ENCODE data around the gene SNRPD2.
"Not testable (repeated sequence)": the region's sequence is repeated elsewhere in the genome, so short reads cannot be mapped to it uniquely, and the experiment has no call there.

Gene SNRPD2

DNA sequence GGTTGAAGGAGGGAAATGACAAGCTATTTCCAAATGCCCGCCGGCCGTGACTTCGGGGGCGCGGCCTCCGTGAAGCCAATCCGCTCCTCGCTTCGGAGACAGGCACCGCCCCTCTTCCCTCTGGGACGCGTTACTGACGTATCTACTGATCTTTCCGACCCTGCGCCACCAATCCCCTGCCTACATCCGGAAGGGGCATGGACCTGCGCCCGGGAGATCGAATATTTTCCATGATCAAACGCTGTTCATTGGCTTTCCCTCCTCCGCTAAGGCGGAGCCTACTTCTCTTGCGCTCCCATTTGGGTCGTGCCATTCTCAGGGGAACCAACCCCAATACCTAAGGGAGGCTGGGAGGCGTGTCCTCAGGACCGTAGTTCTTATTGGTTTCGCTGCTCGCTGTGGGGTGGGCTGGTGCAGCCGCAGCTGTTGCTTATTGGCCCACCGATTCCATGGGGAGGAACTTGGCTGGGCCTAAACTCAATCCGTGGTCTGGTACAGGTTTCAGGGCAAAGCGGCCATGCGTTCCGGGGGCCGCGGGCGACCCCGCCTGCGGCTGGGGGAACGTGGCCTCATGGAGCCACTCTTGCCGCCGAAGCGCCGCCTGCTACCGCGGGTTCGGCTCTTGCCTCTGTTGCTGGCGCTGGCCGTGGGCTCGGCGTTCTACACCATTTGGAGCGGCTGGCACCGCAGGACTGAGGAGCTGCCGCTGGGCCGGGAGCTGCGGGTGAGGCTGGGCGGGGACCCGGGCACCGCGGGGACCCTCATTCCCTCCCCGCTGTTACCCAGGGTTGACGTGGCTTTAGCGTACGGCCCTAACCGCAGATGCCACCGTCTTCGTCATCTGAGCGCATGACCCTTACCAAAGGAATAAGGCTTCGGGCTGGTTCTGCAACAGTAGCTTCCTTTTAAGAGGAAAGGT lies 693 bp upstream of the SNRPD2 start, which contains the start of gene QPCTL:
QPCTL (plus strand) TSS at position 480 of the 919 bp plus-strand sequence; CDS start at position 518, 38 bp downstream.
- DNase-seq (ENCODE audit: extremely low spot score) = peak; percentile 91
- ChIA-PET CTCF (interaction anchor here (0.6 to 3.4 kb wide), 14 partner anchors 9 to 87 kb away, joined by 3 to 17 read pairs (median 5); partner anchors contain the start of genes FBXO46 and SIX5), POLR2A (interaction anchor here (0.7 to 4.6 kb wide), 34 partner anchors 8 to 285 kb away, joined by 3 to 64 read pairs (median 6); partner anchors contain the start of genes DMWD, FBXO46, GIPR and SIX5)
- TF ChIP-seq TARDBP (IDR thresholded peaks at IDR 0.05) = no peak
- TF ChIP-seq ELF4 (IDR thresholded peaks at IDR 0.05) = peak; percentile 20; the same call in 1 of the 2 replicates
- no peak for TF ChIP-seq FOXA1 (IDR thresholded peaks at IDR 0.05)
- TF ChIP-seq LEF1 (IDR thresholded peaks at IDR 0.05; ENCODE audit: borderline replicate concordance) = no peak
- no peak for TF ChIP-seq BHLHE40 (IDR thresholded peaks at IDR 0.05; ENCODE audit: borderline replicate concordance)
- TF ChIP-seq SUZ12 (IDR thresholded peaks at IDR 0.05) = no peak
- no peak for TF ChIP-seq NFRKB (IDR thresholded peaks at IDR 0.05)
- peak; percentile 27; the same call in 1 of the 2 replicates for TF ChIP-seq L3MBTL2 (conservative IDR thresholded peaks at IDR 0.05)
- TF ChIP-seq ARNT (IDR thresholded peaks at IDR 0.05) = no peak
- no peak for TF ChIP-seq SP1 (IDR thresholded peaks at IDR 0.05)
- peak; percentile 87; the same call in 1 of the 2 replicates for TF ChIP-seq HDGF (IDR thresholded peaks at IDR 0.05; ENCODE audit: borderline replicate concordance)
- no peak for TF ChIP-seq ZNF384 (IDR thresholded peaks at IDR 0.05)
- TF ChIP-seq, protein P1, sequence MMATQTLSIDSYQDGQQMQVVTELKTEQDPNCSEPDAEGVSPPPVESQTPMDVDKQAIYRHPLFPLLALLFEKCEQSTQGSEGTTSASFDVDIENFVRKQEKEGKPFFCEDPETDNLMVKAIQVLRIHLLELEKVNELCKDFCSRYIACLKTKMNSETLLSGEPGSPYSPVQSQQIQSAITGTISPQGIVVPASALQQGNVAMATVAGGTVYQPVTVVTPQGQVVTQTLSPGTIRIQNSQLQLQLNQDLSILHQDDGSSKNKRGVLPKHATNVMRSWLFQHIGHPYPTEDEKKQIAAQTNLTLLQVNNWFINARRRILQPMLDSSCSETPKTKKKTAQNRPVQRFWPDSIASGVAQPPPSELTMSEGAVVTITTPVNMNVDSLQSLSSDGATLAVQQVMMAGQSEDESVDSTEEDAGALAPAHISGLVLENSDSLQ (IDR thresholded peaks at IDR 0.05) = peak; percentile 84
- TF ChIP-seq FOXK2 (IDR thresholded peaks at IDR 0.05) = no peak
- no peak for TF ChIP-seq CTBP1 (IDR thresholded peaks at IDR 0.05; ENCODE audit: borderline replicate concordance)
- no peak for TF ChIP-seq FOXM1 (IDR thresholded peaks at IDR 0.05; ENCODE audit: borderline replicate concordance)

DNA sequence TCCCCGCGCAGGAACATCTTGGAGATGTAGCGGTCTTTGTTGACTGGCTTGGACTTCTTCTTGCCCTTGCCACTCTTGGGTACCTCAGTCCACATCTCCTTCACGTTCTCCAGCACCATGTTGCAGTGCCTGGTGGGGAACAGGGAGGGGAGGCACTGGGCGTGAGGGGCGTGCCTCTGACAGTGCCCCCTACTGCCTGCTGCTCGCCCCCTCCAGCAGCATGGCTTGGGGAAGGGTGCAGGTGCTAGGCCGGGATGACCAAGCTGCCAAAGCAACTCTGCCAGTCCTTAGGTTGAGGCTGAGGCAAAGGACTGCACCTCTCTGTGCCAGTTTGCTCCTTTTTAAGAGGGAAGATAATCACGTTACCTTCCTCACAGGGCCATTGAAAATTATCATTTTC lies 4.2 kb downstream of the SNRPD2 start:
- POLR2A ChIA-PET = interaction anchor here (0.8 to 3.9 kb wide), 5 partner anchors 9 to 92 kb away, joined by 3 to 16 read pairs (median 3); partner anchors contain the start of gene SIX5
- DNase-seq (ENCODE audit: extremely low spot score) = no peak
- no peak for TF ChIP-seq ZNF384 (IDR thresholded peaks at IDR 0.05)
- TF ChIP-seq NFRKB (IDR thresholded peaks at IDR 0.05) = no peak
- TF ChIP-seq, protein P1 (IDR thresholded peaks at IDR 0.05) = no peak
- TF ChIP-seq L3MBTL2 (conservative IDR thresholded peaks at IDR 0.05) = no peak
- TF ChIP-seq FOXM1 (IDR thresholded peaks at IDR 0.05; ENCODE audit: borderline replicate concordance) = no peak
- TF ChIP-seq FOXA1 (IDR thresholded peaks at IDR 0.05) = no peak
- no peak for TF ChIP-seq SP1 (IDR thresholded peaks at IDR 0.05)
- TF ChIP-seq BHLHE40 (IDR thresholded peaks at IDR 0.05; ENCODE audit: borderline replicate concordance) = no peak
- TF ChIP-seq LEF1 (IDR thresholded peaks at IDR 0.05; ENCODE audit: borderline replicate concordance) = no peak
- TF ChIP-seq TARDBP (IDR thresholded peaks at IDR 0.05) = no peak
- no peak for TF ChIP-seq SUZ12 (IDR thresholded peaks at IDR 0.05)
- no peak for TF ChIP-seq CTBP1 (IDR thresholded peaks at IDR 0.05; ENCODE audit: borderline replicate concordance)
- no peak for TF ChIP-seq HDGF (IDR thresholded peaks at IDR 0.05; ENCODE audit: borderline replicate concordance)
- no peak for TF ChIP-seq ELF4 (IDR thresholded peaks at IDR 0.05)
- CTCF ChIA-PET = no interaction called here

DNA sequence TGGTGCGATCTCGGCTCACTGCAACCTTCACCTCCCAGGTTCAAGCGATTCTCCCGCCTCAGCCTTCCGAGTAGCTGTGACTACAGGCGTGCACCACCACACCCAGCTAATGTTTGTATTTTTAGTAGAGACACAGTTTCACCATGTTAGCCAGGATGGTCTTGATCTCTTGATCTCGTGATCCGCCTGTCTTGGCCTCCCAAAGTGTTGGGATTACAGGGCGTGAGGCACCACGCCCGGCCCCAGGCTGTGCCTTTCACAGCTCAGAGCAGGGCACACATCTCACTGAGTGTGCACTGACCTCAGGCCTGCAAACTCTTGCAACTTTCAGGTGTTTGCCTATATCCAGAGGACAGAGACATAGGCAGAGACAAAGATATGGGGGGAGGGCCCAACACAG lies 6.7 kb downstream of the SNRPD2 start:
- DNase-seq (ENCODE audit: extremely low spot score) = not testable (repeated sequence)
- POLR2A ChIA-PET = interaction anchor here (3.2 kb wide), 1 partner anchor 84 kb away, joined by 9 read pairs; the partner anchor contains the start of gene SIX5
- CTCF ChIA-PET = interaction anchor here (0.7 kb wide), 1 partner anchor 114 kb away, joined by 4 read pairs; no protein-coding TSS in a partner anchor

DNA sequence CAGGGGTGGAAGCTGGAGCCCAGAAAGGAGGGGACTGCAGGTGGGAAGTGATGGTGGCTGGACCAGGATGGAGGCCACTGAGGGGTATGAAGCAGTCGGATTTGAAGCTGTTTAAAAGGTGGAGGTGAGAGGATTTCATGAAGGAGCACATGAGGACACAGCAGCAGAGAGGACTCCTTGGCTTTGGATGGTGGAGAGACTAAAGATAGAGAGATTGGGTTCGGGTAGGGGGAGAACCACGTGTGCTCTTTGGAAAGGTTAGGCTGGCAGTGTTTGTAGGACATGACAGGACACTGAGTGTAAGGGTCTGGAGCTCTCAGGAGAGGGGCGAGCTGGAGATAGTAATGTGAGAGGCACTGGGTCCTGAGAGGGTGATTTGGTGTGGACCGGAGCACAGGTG lies 8.8 kb downstream of the SNRPD2 start:
- CTCF ChIA-PET = interaction anchor here (1.1 kb wide), 1 partner anchor 10 kb away, joined by 5 read pairs; the partner anchor contains the start of gene QPCTL
- DNase-seq (ENCODE audit: extremely low spot score) = no peak

DNA sequence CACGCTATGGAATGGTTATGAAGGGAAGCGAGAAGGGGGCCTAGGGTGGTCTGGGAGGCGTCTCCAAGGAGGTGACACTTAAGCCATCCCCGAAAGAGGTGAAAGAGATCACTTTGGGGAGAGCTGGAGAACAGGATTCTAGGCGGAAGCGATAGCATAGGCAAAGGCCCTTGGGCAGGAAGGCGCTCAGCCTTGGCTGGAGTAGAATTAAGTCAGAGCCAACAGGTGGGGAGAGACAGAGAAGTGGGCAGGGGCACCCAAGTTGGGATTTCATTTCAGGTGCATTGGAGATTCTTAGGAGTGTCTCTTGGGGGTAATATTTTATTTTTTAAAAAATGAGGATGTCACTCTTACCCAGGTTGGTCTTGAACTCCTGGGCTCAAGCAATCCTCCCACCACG lies 9.6 kb downstream of the SNRPD2 start:
- POLR2A ChIA-PET = interaction anchor here (1.3 to 7.9 kb wide), 2 partner anchors 8 to 10 kb away, joined by 4 to 64 read pairs; partner anchors contain the start of genes QPCTL and SNRPD2
- no peak for DNase-seq (ENCODE audit: extremely low spot score)
- TF ChIP-seq L3MBTL2 (conservative IDR thresholded peaks at IDR 0.05) (no peak), LEF1 (IDR thresholded peaks at IDR 0.05; ENCODE audit: borderline replicate concordance) (no peak), ZNF384 (IDR thresholded peaks at IDR 0.05) (0 out of 2 replicates have a peak, but pooled peaks have one; percentile 29), NFRKB (IDR thresholded peaks at IDR 0.05) (no peak)
- CTCF ChIA-PET = interaction anchor here (4.3 kb wide), 1 partner anchor 10 kb away, joined by 17 read pairs; the partner anchor contains the start of genes QPCTL and SNRPD2

More for the DNA sequence above, 8.8 kb downstream of the SNRPD2 start:
- POLR2A ChIA-PET = interaction anchor here (0.8 to 7.9 kb wide), 3 partner anchors 9 to 86 kb away, joined by 4 to 64 read pairs (median 5); partner anchors contain the start of genes QPCTL, SIX5 and SNRPD2
- TF ChIP-seq FOXM1 (IDR thresholded peaks at IDR 0.05; ENCODE audit: borderline replicate concordance) = no peak
- no peak for TF ChIP-seq ARNT (IDR thresholded peaks at IDR 0.05)
- TF ChIP-seq L3MBTL2 (conservative IDR thresholded peaks at IDR 0.05) = no peak
- no peak for TF ChIP-seq TARDBP (IDR thresholded peaks at IDR 0.05)
- TF ChIP-seq ELF4 (IDR thresholded peaks at IDR 0.05) = no peak

DNA sequence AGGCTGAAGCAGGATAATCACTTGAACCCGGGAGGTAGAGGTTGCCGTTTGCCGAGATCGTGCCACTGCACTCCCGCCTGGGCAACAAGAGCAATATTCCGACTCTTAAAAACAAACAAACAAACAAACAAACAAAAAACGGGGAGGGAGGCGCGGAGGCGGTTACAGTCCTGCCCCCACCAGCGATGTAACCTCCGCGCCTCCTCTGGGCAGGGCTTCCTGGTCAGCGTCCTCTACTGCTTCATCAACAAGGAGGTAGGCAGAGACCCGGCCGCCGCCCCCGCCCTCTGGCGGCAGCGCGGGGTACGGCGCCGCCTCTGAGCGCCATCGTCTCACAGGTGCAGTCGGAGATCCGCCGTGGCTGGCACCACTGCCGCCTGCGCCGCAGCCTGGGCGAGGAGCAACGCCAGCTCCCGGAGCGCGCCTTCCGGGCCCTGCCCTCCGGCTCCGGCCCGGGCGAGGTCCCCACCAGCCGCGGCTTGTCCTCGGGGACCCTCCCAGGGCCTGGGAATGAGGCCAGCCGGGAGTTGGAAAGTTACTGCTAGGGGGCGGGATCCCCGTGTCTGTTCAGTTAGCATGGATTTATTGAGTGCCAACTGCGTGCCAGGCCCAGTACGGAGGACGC lies 10.2 kb downstream of the SNRPD2 start:
- CTCF ChIA-PET = interaction anchor here (0.6 to 4.3 kb wide), 2 partner anchors 10 to 1128 kb away, joined by 3 to 17 read pairs; partner anchors contain the start of genes QPCTL and SNRPD2
- no peak for TF ChIP-seq LEF1 (IDR thresholded peaks at IDR 0.05; ENCODE audit: borderline replicate concordance)
- TF ChIP-seq SUZ12 (IDR thresholded peaks at IDR 0.05) = no peak
- POLR2A ChIA-PET = interaction anchor here (0.7 to 7.9 kb wide), 2 partner anchors 11 to 36 kb away, joined by 3 to 64 read pairs; partner anchors contain the start of genes QPCTL and SNRPD2

More for the DNA sequence above, 10.2 kb downstream of the SNRPD2 start:
- peak; percentile 78 for DNase-seq (ENCODE audit: extremely low spot score)
